C4-2B (cell line): ENCODE results near the gene POU3F3.

Experiments
- ZFX ChIP-seq: fragments of 450-650 bp; IDR thresholded peaks from 2 replicates; pipeline ENCODE4 v1.6.1; 2017
- TF ChIP-seq, protein P1 (sequence below): fragments of 450-650 bp; conservative IDR thresholded peaks from 2 replicates; pipeline ENCODE4 v1.5.1; 2017; ENCODE audit warnings: mild to moderate bottlenecking

GRCh38 chr2:104865096-104865470, 11.2 kb downstream of the POU3F3 start:
- TF ChIP-seq, protein P1, sequence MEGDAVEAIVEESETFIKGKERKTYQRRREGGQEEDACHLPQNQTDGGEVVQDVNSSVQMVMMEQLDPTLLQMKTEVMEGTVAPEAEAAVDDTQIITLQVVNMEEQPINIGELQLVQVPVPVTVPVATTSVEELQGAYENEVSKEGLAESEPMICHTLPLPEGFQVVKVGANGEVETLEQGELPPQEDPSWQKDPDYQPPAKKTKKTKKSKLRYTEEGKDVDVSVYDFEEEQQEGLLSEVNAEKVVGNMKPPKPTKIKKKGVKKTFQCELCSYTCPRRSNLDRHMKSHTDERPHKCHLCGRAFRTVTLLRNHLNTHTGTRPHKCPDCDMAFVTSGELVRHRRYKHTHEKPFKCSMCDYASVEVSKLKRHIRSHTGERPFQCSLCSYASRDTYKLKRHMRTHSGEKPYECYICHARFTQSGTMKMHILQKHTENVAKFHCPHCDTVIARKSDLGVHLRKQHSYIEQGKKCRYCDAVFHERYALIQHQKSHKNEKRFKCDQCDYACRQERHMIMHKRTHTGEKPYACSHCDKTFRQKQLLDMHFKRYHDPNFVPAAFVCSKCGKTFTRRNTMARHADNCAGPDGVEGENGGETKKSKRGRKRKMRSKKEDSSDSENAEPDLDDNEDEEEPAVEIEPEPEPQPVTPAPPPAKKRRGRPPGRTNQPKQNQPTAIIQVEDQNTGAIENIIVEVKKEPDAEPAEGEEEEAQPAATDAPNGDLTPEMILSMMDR = no peak
- TF ChIP-seq ZFX = no peak
